Stimulated activated naive B cell treated with anti-CD40 and anti-IgM and Interleukin-4, amounts not matched to agents 10 μg/mL and 1 μg/mL and 100 μg/mL, for 72 hours (primary cell): ENCODE measurements around the gene ENPP3.

ENCODE experiments used
- ATAC-seq, 2 donors: fragments of 150-1000 bp; cut with Tn5 transposase; replicated peaks; 2 replicates each; pipeline ENCODE4 v1.10.0; 2021; ENCODE audit warnings: moderate library complexity in 1 of 2
- DNase-seq: peaks from one replicate; pipeline ENCODE4 v3.0.0; 2021
- H3K27ac Mint-ChIP-seq: one replicate; pipeline ENCODE4 v1.8.0; 2022; ENCODE audit warnings: mild to moderate bottlenecking, mixed read lengths
- H3K27me3 Mint-ChIP-seq, 2 donors: one replicate each; pipeline ENCODE4 v1.8.0; 2022; ENCODE audit warnings: mixed read lengths in 2 of 2
- H3K36me3 Mint-ChIP-seq, 2 donors: one replicate each; pipeline ENCODE4 v1.8.0; 2022; ENCODE audit warnings: mixed read lengths in 2 of 2, mild to moderate bottlenecking in 1 of 2
- H3K4me1 Mint-ChIP-seq, 2 donors: one replicate each; pipeline ENCODE4 v1.8.0; 2022; ENCODE audit warnings: mixed read lengths in 2 of 2, mild to moderate bottlenecking in 1 of 2
- H3K4me3 Mint-ChIP-seq, 2 donors: one replicate each; pipeline ENCODE4 v1.8.0; 2022; ENCODE audit warnings: mild to moderate bottlenecking in 2 of 2, mixed read lengths in 2 of 2, moderate library complexity in 1 of 2
- H3K9me3 Mint-ChIP-seq, 2 donors: one replicate each; pipeline ENCODE4 v1.8.0; 2022; ENCODE audit warnings: mixed read lengths in 2 of 2, mild to moderate bottlenecking in 1 of 2

ENPP3 gene

DNA sequence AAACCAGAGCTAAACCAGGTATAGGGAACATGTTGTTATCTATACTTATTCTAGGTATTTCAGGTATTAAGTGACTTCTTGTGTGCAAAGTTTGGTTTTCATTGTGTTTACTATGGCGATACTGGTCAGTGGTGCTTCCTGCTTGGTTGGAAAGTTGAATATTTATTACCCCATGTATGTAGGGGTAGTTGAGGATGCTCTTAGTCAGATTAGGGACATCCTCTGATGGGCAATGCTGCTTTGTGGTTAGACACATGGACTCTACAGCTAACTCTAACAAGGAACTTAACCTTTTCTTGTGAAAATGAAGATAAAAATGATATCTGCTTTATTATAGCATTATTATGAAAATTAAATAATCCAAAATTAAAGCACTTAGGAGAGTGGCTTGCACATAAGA is 126.6 kb downstream of the ENPP3 start:
- Mint-ChIP-seq H3K9me3 (peaks cover 0 to 2% of the 10 kb centered on the region in 2 donors), H3K36me3 (peaks cover 0 to 2% of the 10 kb centered on the region in 2 donors), H3K27ac (no peak overlapping the region), H3K4me3 (no peak overlapping the region), H3K4me1 (peaks cover 0 to 2% of the 10 kb centered on the region in 2 donors), H3K27me3 (peaks cover 20 to 37% of the 10 kb centered on the region in 2 donors)
- DNase-seq (no peak), ATAC-seq (peak; percentile 59 to 84)

DNA sequence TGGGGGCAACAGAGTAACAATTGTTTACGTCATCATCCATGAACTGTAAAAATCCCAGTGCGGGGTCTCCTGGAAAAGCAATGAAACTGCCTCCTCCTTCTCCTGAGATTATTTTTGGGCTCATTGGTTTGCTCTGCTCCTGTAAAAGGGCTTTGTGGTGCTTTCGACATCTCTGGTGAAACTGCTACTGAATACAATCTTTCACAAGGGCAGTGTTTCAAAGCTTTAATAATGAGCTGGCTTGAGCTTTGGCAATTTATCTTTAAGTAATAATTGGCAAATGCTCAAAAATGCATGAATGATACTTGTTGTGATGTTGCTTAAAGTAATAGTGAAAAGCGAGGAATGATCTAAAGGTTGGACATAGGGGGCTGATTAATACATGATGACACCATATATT is 127.2 kb downstream of the ENPP3 start:
- ATAC-seq, result no peak
- H3K36me3 Mint-ChIP-seq, result peaks cover 0 to 2% of the 10 kb centered on the region in 2 donors
- no peak overlapping the region for H3K4me3 Mint-ChIP-seq
- H3K27ac Mint-ChIP-seq, result no peak overlapping the region
- no peak for DNase-seq
- H3K27me3 Mint-ChIP-seq, result peaks cover 20 to 38% of the 10 kb centered on the region in 2 donors
- peaks cover 0 to 2% of the 10 kb centered on the region in 2 donors for H3K4me1 Mint-ChIP-seq
- peaks cover 0 to 2% of the 10 kb centered on the region in 2 donors for H3K9me3 Mint-ChIP-seq

GRCh38 chr6:131765081-131765803 is 128.1 kb downstream of the ENPP3 start:
- H3K36me3 Mint-ChIP-seq, result peaks cover 0 to 2% of the 10 kb centered on the region in 2 donors
- peaks cover 20 to 38% of the 10 kb centered on the region in 2 donors for H3K27me3 Mint-ChIP-seq
- ATAC-seq, result no peak
- H3K4me3 Mint-ChIP-seq, result no peak overlapping the region
- H3K4me1 Mint-ChIP-seq, result peaks cover 0 to 2% of the 10 kb centered on the region in 2 donors
- DNase-seq, result no peak
- peaks cover 0 to 2% of the 10 kb centered on the region in 2 donors for H3K9me3 Mint-ChIP-seq
- H3K27ac Mint-ChIP-seq, result no peak overlapping the region

- DNase-seq, result no peak
- peaks cover 0 to 2% of the 10 kb centered on the region in 2 donors for H3K9me3 Mint-ChIP-seq
- peaks cover 0 to 2% of the 10 kb centered on the region in 2 donors for H3K36me3 Mint-ChIP-seq
- no peak overlapping the region for H3K27ac Mint-ChIP-seq
- no peak overlapping the region for H3K4me3 Mint-ChIP-seq
- peaks cover 20 to 43% of the 10 kb centered on the region in 2 donors for H3K27me3 Mint-ChIP-seq
- H3K4me1 Mint-ChIP-seq, result peaks cover 0 to 2% of the 10 kb centered on the region in 2 donors
- no peak for ATAC-seq
Observed at GRCh38 chr6:131765804-131766135, 128.7 kb downstream of the ENPP3 start.

DNA sequence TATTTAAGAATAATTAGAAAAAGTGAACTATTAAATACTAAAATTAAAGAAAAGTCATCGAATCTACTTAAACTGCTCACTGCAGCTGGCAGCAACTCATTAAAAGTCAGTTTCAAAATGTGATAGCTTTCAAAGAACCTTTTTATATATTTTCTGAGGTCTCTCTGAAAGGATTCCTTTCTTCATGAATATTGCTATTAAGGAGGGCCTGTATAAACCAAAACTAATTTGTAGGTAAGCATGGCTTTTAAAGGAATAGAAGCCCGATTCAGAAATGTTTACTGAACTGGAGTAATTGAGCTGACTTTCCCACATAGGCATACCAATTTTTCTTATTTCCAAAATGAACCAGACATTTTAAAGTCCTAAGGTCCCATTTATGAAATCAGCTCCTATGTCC is 129.5 kb downstream of the ENPP3 start:
- DNase-seq (no peak), ATAC-seq (no peak)
- peaks cover 0 to 2% of the 10 kb centered on the region in 2 donors for H3K4me1 Mint-ChIP-seq
- no peak overlapping the region for H3K27ac Mint-ChIP-seq
- H3K27me3 Mint-ChIP-seq, result peaks cover 24 to 44% of the 10 kb centered on the region in 2 donors
- H3K4me3 Mint-ChIP-seq, result no peak overlapping the region
- peaks cover 0 to 2% of the 10 kb centered on the region in 2 donors for H3K9me3 Mint-ChIP-seq
- H3K36me3 Mint-ChIP-seq, result peaks cover 0 to 2% of the 10 kb centered on the region in 2 donors

GRCh38 chr6:131768964-131769363 is 131.9 kb downstream of the ENPP3 start:
- ATAC-seq (no peak), DNase-seq (no peak)
- no peaks in the 10 kb centered on the region for H3K4me1 Mint-ChIP-seq
- H3K27ac Mint-ChIP-seq, result no peak overlapping the region
- peaks cover 0 to 2% of the 10 kb centered on the region in 2 donors for H3K36me3 Mint-ChIP-seq
- H3K27me3 Mint-ChIP-seq, result peaks cover 29 to 35% of the 10 kb centered on the region in 2 donors
- H3K9me3 Mint-ChIP-seq, result peaks cover 0 to 2% of the 10 kb centered on the region in 2 donors
- no peak overlapping the region for H3K4me3 Mint-ChIP-seq

GRCh38 chr6:131769385-131770141 is 132.5 kb downstream of the ENPP3 start:
- Mint-ChIP-seq H3K27me3 (peaks cover 29 to 34% of the 10 kb centered on the region in 2 donors), H3K4me1 (no peaks in the 10 kb centered on the region), H3K36me3 (peaks cover 0 to 2% of the 10 kb centered on the region in 2 donors), H3K27ac (no peak overlapping the region), H3K9me3 (peaks cover 0 to 2% of the 10 kb centered on the region in 2 donors), H3K4me3 (no peak overlapping the region)
- DNase-seq, result no peak
- no peak for ATAC-seq

DNA sequence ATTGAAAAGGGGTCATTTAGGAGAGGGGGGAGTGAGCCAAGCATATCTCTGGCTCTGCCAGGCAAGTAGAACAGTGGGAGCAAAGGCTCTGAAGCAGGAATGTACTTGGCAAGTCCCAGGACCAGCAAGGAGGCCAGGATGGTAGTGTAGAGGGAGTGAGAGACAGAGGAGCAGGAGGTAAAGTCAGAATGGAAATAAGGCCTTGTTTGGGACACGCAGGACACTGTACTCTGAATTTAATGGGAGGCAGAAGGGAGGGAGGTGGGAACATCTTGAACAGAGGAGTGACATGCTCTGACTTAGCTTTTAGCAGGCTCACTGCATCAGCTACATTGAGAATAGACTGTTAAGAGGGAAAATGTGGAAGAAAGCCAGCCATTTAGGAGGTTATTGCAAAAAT is 133.7 kb downstream of the ENPP3 start:
- Mint-ChIP-seq H3K9me3 (peaks cover 0 to 2% of the 10 kb centered on the region in 2 donors), H3K4me1 (no peaks in the 10 kb centered on the region), H3K27me3 (peaks cover 22 to 29% of the 10 kb centered on the region in 2 donors), H3K36me3 (peaks cover 0 to 2% of the 10 kb centered on the region in 2 donors), H3K4me3 (no peak overlapping the region), H3K27ac (no peak overlapping the region)
- ATAC-seq (no peak), DNase-seq (no peak)

- ATAC-seq (no peak), DNase-seq (no peak)
- peaks cover 18 to 27% of the 10 kb centered on the region in 2 donors for H3K27me3 Mint-ChIP-seq
- peaks cover 0 to 2% of the 10 kb centered on the region in 2 donors for H3K36me3 Mint-ChIP-seq
- peaks cover 0 to 2% of the 10 kb centered on the region in 2 donors for H3K9me3 Mint-ChIP-seq
- no peaks in the 10 kb centered on the region for H3K4me1 Mint-ChIP-seq
- no peak overlapping the region for H3K27ac Mint-ChIP-seq
- H3K4me3 Mint-ChIP-seq, result no peak overlapping the region
Observed at GRCh38 chr6:131773284-131773950, 136.3 kb downstream of the ENPP3 start.

GRCh38 chr6:131775886-131776285 is 138.8 kb downstream of the ENPP3 start:
- Mint-ChIP-seq H3K9me3 (no peaks in the 10 kb centered on the region), H3K27ac (no peak overlapping the region), H3K36me3 (no peaks in the 10 kb centered on the region), H3K27me3 (peaks cover 13 to 20% of the 10 kb centered on the region in 2 donors), H3K4me3 (no peak overlapping the region), H3K4me1 (no peaks in the 10 kb centered on the region)
- ATAC-seq, result no peak
- DNase-seq, result no peak

DNA sequence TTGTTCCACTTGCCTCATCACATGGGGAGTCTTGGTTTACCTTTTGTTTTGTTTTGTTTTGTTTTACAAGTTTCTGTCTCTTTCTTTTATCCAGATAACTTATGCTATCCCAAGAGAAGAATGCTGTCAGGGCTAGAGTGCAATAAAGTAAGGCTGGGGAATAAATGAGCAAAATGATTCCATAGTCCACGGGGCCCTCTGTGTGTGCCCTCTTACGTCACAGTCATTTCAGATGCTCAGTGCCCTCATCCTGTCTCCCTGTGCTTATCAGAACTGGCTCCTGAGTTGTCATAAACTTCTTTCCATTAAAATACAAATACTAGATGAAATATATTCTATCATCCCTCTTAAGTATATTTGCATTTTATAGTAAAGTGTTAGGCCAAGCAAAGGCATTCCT is 139.9 kb downstream of the ENPP3 start:
- H3K4me1 Mint-ChIP-seq, result peaks cover 3 to 7% of the 10 kb centered on the region in 2 donors
- no peaks in the 10 kb centered on the region for H3K9me3 Mint-ChIP-seq
- H3K4me3 Mint-ChIP-seq, result no peak overlapping the region
- H3K36me3 Mint-ChIP-seq, result no peaks in the 10 kb centered on the region
- peaks cover 9 to 21% of the 10 kb centered on the region in 2 donors for H3K27me3 Mint-ChIP-seq
- ATAC-seq (no peak), DNase-seq (no peak)
- no peak overlapping the region for H3K27ac Mint-ChIP-seq

- ATAC-seq (no peak), DNase-seq (no peak)
- Mint-ChIP-seq H3K9me3 (peaks cover 0 to 5% of the 10 kb centered on the region in 2 donors), H3K27me3 (peaks cover 4 to 15% of the 10 kb centered on the region in 2 donors), H3K4me1 (peaks cover 3 to 11% of the 10 kb centered on the region in 2 donors), H3K27ac (no peak overlapping the region), H3K36me3 (no peaks in the 10 kb centered on the region), H3K4me3 (no peak overlapping the region)
Observed at GRCh38 chr6:131778169-131778568, 141.1 kb downstream of the ENPP3 start.

- H3K27me3 Mint-ChIP-seq, result peaks cover 9 to 21% of the 10 kb centered on the region in 2 donors
- ATAC-seq (no peak), DNase-seq (no peak)
Observed at GRCh38 chr6:131779304-131779703, 142.2 kb downstream of the ENPP3 start.

DNA sequence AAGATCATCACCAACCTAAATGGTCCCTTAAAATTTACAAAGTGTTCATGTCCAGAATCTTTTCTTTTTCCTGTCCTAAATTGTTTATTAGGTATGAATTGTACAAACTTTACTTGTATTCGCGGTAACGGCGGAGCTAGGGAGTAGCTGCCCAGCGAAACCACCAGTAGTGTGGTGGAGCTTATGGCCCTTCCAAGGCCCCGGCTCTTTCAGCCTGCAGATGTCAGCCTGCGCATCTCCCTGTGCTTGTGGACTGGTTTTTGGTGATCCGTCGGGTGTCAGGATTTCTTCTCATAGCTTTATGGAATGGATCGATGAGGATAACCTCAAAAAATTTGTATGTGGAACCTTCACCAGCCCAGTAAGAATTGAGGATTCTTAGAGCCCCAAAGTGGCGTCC is 143.5 kb downstream of the ENPP3 start:
- no peak for ATAC-seq
- Mint-ChIP-seq H3K4me1 (peaks cover 3 to 11% of the 10 kb centered on the region in 2 donors), H3K27me3 (peaks cover 18 to 22% of the 10 kb centered on the region in 2 donors)

More at GRCh38 chr6:131779304-131779703, 142.2 kb downstream of the ENPP3 start:
- Mint-ChIP-seq H3K4me1 (peaks cover 3 to 11% of the 10 kb centered on the region in 2 donors), H3K4me3 (no peak overlapping the region), H3K27ac (no peak overlapping the region), H3K9me3 (peaks cover 1 to 5% of the 10 kb centered on the region in 2 donors), H3K36me3 (no peaks in the 10 kb centered on the region)

More for the DNA sequence above, 143.5 kb downstream of the ENPP3 start:
- Mint-ChIP-seq H3K36me3 (no peaks in the 10 kb centered on the region), H3K4me3 (no peak overlapping the region), H3K9me3 (peaks cover 5 to 8% of the 10 kb centered on the region in 2 donors), H3K27ac (no peak overlapping the region)
- DNase-seq, result no peak
